Forelimb muscle (tissue), 1 donor: Measurements from ENCODE around the gene SF3B1. TPM values are rescaled to one million over a fixed set of nuclear protein-coding genes. Genes with fewer than 3 reads are reported as not detected.

Experiments
- DNase-seq: peaks from one replicate; pipeline ENCODE4 v3.0.0-alpha.2; 2013; ENCODE audit warnings: low read depth
- polyA plus RNA-seq: library from polyadenylated mRNA; unstranded; fragments of 120-200 nt; gene quantifications from one replicate; pipeline ENCODE4 v1.2.1, GENCODE V29; 2013; ENCODE audit not compliant: insufficient read length

Gene SF3B1
- polyA plus RNA-seq, 1 donor = 280 TPM

DNA sequence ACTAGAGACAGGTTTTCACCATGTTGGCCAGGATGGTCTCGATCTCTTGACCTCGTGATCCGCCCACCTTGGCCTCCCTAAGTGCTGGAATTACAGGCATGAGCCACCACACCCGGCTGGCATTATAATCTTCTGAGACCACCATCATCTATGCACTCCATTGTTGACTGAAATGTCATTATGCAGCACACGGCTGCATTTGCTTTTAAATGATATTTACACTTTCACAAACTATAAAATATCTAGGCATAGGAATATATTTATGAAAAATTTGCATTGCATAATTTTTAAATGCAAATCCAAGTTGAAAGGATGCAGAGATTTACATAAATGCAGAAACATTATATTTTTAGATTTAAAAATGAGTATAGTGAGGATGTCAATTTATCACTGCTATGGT is 94.2 kb downstream of the SF3B1 start:
- no peak for DNase-seq

Other genes starting within 250 kb of the SF3B1 start
- 18.1 TPM for gene ANKRD44, start 124.2 kb downstream of the SF3B1 start, polyA plus RNA-seq
- gene COQ10B, start 18.5 kb upstream of the SF3B1 start, polyA plus RNA-seq = 10.3 TPM
- gene HSPD1, start 64.8 kb upstream of the SF3B1 start, polyA plus RNA-seq = 250 TPM
- gene HSPE1, start 65.4 kb upstream of the SF3B1 start, polyA plus RNA-seq = 115 TPM
- gene MOB4, start 81.0 kb upstream of the SF3B1 start, polyA plus RNA-seq = 36.3 TPM
- 15.2 TPM for gene RFTN2, start 240.6 kb upstream of the SF3B1 start, polyA plus RNA-seq